Transverse colon (tissue), 4 donors: ENCODE results near the gene ATG16L1. TPM values are rescaled to one million over a fixed set of nuclear protein-coding genes. Genes with fewer than 3 reads are reported as not detected.

Experiments used
- DNase-seq: peaks from one replicate; pipeline ENCODE4 v3.0.0-alpha.2; 2019
- H3K27ac ChIP-seq, 4 donors: fragments of 200-600 bp; sonication (generic); 2 replicates each; pipeline ENCODE4 v1.5.1; 2016 to 2018; ENCODE audit warnings: inconsistent platforms in 4 of 4
- H3K27me3 ChIP-seq: fragments of 200-600 bp; sonication (generic); 2 replicates; pipeline ENCODE4 v1.5.1; 2017; ENCODE audit warnings: inconsistent platforms
- H3K36me3 ChIP-seq, 4 donors: fragments of 200-600 bp; sonication (generic); 2 replicates each; pipeline ENCODE4 v1.5.1; 2017 to 2019; ENCODE audit warnings: inconsistent platforms in 4 of 4
- H3K4me1 ChIP-seq, 4 donors: fragments of 200-600 bp; sonication (generic); 2 replicates each; pipeline ENCODE4 v1.5.1; 2017 to 2020; ENCODE audit warnings: inconsistent platforms in 4 of 4
- H3K4me3 ChIP-seq, 4 donors: fragments of 200-600 bp; sonication (generic); 1 replicate in 1 of 4; 2 replicates in 3 of 4; pipeline versions ENCODE4 v1.5.1 to v1.6.1; 2017 to 2019; ENCODE audit warnings: inconsistent platforms in 4 of 4
- H3K9me3 ChIP-seq, 2 donors: fragments of 200-600 bp; sonication (generic); 2 replicates each; pipeline ENCODE4 v1.5.1; 2017 to 2019; ENCODE audit warnings: inconsistent platforms in 2 of 2
- EP300 ChIP-seq: sonication (generic); formaldehyde crosslinking; IDR thresholded peaks from one replicate; pipeline ENCODE4 v1.6.1; 2017; ENCODE audit warnings: antibody characterized with exemption, low read depth
- POLR2A ChIP-seq: fragments of 450-650 bp; IDR thresholded peaks from one replicate; pipeline ENCODE4 v1.6.1; 2016; ENCODE audit warnings: antibody characterized with exemption, mild to moderate bottlenecking, moderate library complexity
- POLR2AphosphoS5 ChIP-seq, 3 donors: sonication (generic); formaldehyde crosslinking; IDR thresholded peaks; one replicate each; pipeline ENCODE4 v1.6.1; 2016; ENCODE audit warnings: antibody characterized with exemption in 3 of 3
- WGBS, 2 donors: methylation state at CpG; one replicate each; pipeline ENCODE4 v1.1.5; 2018; ENCODE audit warnings: low coverage in 1 of 2; 5-methylcytosine and 5-hydroxymethylcytosine counted together
- in situ Hi-C, 4 donors: fragments of 200-750 bp; cut with MboI; loops; one replicate each; pipeline versions ENCODE4 v1.15.0 to v1.15.1; 2017; ENCODE audit warnings: low sequenced_read_pairs in 3 of 4, low pct_ligation_motif_present in 1 of 4, low pct_unique_long_range_greater_than_20kb in 1 of 4
- intact Hi-C: fragments of 100-400 bp; cut with DNase I; formaldehyde crosslinking; loops from one replicate; pipeline ENCODE4 v1.15.1; 2023; ENCODE audit warnings: low total_unique reads
- total RNA-seq, 4 donors: library from RNA; depleted of rRNA; stranded (reverse); fragments of >200 nt; gene quantifications; one replicate each; pipeline ENCODE4 v1.1.0, GENCODE V29; 2016
- TF ChIP-seq, protein P1 (sequence below), 5 experiments: fragments of 200-600 bp in 3 of 5; fragments of 450-650 bp in 2 of 5; sonication (generic) in 3 of 5; IDR thresholded peaks; 1 replicate in 2 of 5; 2 replicates in 3 of 5; pipeline ENCODE4 v1.5.1; 2016 to 2017; ENCODE audit warnings: antibody characterized with exemption in 5 of 5, inconsistent platforms in 3 of 5, mild to moderate bottlenecking in 2 of 5, moderate library complexity in 1 of 5

ATG16L1 gene
- total RNA-seq, result 100 to 1,000 TPM in 1 of 4 donors, 10 to 100 TPM in 3; 10.1 to 101 (median 50.3) TPM

DNA sequence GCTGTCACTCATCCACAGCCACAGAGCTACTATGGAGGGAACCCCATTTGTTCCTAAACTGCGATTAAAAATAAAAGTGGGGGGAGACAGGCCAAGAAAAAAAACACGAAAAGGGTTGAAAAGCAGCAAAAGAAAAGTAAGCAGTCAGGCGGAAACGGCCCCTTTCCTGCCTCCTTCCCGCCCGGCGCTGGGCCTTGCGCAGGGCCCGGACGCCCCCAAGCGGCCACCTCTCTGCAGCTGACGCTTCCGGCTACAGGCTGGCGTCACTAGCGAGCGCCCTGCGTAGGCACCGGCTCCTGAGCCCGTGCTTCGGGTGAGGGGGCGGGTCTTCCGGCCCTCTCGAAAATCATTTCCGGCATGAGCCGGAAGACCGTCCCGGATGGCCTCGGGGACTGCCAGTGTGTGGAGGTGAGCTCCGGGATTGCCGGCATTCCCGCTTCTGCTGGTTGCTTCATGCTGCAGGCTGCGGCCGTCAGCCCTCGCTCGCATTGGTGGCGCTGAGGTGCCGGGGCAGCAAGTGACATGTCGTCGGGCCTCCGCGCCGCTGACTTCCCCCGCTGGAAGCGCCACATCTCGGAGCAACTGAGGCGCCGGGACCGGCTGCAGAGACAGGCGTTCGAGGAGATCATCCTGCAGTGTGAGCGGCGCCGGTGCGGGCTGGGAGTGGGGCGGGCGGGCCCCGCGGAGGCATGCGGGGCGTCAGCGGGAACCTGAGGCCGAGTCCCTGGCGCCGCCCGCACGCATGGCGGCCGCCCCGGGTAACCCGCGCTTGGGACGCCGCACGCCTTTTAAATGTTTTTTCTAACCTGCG lies at the start of gene ATG16L1:
Gene ATG16L1, plus strand, starts transcription at position 368 of the 811 bp plus-strand sequence. Its CDS starts 155 bp downstream, at position 523.
- H3K4me1 ChIP-seq, result peaks cover 4 to 40% (median 16%) of the 10 kb centered on the region in 4 donors
- in situ Hi-C loops, result loop anchor here in 3 of 4 donors (25.0 kb wide), 1 partner anchor 389 kb away; the partner anchor contains the start of gene SNORC (in 3 of the 3)
- TF ChIP-seq, protein P1, sequence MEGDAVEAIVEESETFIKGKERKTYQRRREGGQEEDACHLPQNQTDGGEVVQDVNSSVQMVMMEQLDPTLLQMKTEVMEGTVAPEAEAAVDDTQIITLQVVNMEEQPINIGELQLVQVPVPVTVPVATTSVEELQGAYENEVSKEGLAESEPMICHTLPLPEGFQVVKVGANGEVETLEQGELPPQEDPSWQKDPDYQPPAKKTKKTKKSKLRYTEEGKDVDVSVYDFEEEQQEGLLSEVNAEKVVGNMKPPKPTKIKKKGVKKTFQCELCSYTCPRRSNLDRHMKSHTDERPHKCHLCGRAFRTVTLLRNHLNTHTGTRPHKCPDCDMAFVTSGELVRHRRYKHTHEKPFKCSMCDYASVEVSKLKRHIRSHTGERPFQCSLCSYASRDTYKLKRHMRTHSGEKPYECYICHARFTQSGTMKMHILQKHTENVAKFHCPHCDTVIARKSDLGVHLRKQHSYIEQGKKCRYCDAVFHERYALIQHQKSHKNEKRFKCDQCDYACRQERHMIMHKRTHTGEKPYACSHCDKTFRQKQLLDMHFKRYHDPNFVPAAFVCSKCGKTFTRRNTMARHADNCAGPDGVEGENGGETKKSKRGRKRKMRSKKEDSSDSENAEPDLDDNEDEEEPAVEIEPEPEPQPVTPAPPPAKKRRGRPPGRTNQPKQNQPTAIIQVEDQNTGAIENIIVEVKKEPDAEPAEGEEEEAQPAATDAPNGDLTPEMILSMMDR (IDR thresholded peaks at IDR 0.05), result peak; percentile 84 to 97 (median 91)
- TF ChIP-seq EP300, result peak; percentile 61
- peak; percentile 89 to 95 (median 91) for TF ChIP-seq POLR2AphosphoS5 (IDR thresholded peaks at IDR 0.05)
- peak; percentile 87 for TF ChIP-seq POLR2A
- H3K4me3 ChIP-seq, result peak within 1 kb of the TSS; percentile 85 to 97 (median 94)
- intact Hi-C loops, result loop anchor here (10.0 kb wide), 1 partner anchor 397 kb away; no protein-coding TSS in a partner anchor
- H3K36me3 ChIP-seq, result peaks cover 0 to 4% (median 2%) of the 10 kb centered on the region in 4 donors
- H3K27ac ChIP-seq, result peak within 1 kb of the TSS; percentile 91 to 98 (median 93)
- no peaks in the 10 kb centered on the region for H3K27me3 ChIP-seq
- peak; percentile 97 for DNase-seq
- no peaks in the 10 kb centered on the region for H3K9me3 ChIP-seq
- 0% methylated on average over 5 to 54 of the region's 75 CpGs for WGBS, 2 donors

DNA sequence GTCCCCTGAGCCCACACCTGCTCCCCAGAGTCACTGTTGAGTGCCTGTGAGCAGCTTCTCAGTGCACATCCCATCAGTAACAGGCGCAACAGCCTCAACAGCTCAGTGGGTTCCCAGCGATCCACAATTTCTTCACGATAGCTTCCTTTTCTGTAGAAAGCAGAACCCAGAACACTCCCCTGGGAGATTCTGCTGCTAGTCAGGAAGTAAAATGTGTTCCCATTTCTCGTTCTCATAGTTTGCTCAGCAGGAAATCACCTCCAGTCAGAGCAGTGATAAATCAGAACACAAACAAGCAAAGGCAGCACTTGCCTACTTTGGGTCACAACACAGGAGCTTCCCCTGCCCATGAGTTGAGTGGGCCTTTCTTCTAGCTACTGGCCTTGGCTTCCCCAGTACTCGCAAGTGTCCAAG lies 48.9 kb upstream of the ATG16L1 start:
- no peaks in the 10 kb centered on the region for H3K36me3 ChIP-seq
- H3K9me3 ChIP-seq, result no peaks in the 10 kb centered on the region
- WGBS, 2 donors, result 79% methylated on average over 5 of the region's 5 CpGs; no CpG with 5 or more reads in 1 of the 2 donors
- no peaks in the 10 kb centered on the region for H3K27me3 ChIP-seq
- H3K4me3 ChIP-seq, result no peak overlapping the region
- intact Hi-C loops, result no loop called here
- H3K27ac ChIP-seq, result no peak overlapping the region
- TF ChIP-seq, protein P1 (IDR thresholded peaks at IDR 0.05), result no peak
- TF ChIP-seq POLR2A (no peak), POLR2AphosphoS5 (IDR thresholded peaks at IDR 0.05) (no peak), EP300 (no peak)
- H3K4me1 ChIP-seq, result no peaks in the 10 kb centered on the region
- in situ Hi-C loops, result no loop called here
- DNase-seq, result no peak

DNA sequence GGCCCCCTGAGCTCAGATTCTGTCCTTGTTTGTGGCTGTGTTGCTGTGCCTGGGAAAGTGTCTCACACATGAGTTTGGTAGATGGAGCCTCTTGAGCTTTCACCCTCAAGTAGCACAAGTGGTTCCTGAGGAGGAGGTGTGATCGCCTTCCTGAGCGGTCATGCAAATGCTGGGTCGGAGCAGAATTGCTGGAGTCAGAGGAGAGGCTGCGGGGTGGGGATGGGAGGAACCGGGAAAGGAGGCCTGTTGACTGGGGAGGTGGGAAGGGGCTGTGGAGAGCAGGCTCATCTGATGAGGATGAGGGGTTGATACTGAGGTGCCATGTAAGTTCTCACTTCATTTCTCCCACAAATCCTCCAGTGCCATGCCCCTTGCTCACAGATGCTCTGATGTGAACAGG lies 48.4 kb upstream of the ATG16L1 start:
- no peak overlapping the region for H3K4me3 ChIP-seq
- intact Hi-C loops, result no loop called here
- no peaks in the 10 kb centered on the region for H3K27me3 ChIP-seq
- TF ChIP-seq EP300, result no peak
- no peak for TF ChIP-seq POLR2A
- TF ChIP-seq, protein P1 (IDR thresholded peaks at IDR 0.05), result no peak
- no peak for TF ChIP-seq POLR2AphosphoS5 (IDR thresholded peaks at IDR 0.05)
- DNase-seq, result no peak
- H3K36me3 ChIP-seq, result no peaks in the 10 kb centered on the region
- no peaks in the 10 kb centered on the region for H3K9me3 ChIP-seq
- H3K4me1 ChIP-seq, result no peaks in the 10 kb centered on the region
- in situ Hi-C loops, result no loop called here
- no peak overlapping the region for H3K27ac ChIP-seq
- 92% methylated on average over 5 of the region's 5 CpGs; no CpG with 5 or more reads in 1 of the 2 donors for WGBS, 2 donors

DNA sequence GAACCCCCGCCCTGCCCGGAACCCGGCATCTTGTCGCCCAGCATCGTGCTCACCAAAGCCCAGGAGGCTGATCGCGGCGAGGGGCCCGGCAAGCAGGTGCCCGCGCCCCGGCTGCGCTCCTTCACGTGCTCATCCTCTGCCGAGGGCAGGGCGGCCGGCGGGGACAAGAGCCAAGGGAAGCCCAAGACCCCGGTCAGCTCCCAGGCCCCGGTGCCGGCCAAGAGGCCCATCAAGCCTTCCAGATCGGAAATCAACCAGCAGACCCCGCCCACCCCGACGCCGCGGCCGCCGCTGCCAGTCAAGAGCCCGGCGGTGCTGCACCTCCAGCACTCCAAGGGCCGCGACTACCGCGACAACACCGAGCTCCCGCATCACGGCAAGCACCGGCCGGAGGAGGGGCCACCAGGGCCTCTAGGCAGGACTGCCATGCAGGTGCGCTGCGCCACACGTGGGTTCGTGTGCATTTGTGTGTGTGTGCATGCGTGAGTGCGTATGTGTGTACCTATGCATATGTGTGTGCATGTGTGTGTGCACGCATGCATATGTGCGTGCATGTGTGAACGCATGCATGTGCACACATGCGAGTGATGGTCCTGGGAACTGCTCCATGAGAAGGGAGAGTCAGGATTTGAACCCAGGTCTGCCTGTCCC lies 47.1 kb upstream of the ATG16L1 start:
- no peaks in the 10 kb centered on the region for H3K4me1 ChIP-seq
- no peaks in the 10 kb centered on the region for H3K9me3 ChIP-seq
- DNase-seq, result no peak
- intact Hi-C loops, result no loop called here
- WGBS, 2 donors, result 96% methylated on average over 50 of the region's 50 CpGs; no CpG with 5 or more reads in 1 of the 2 donors
- H3K27ac ChIP-seq, result no peak overlapping the region
- no peak for TF ChIP-seq EP300
- no peak for TF ChIP-seq POLR2A
- TF ChIP-seq, protein P1 (IDR thresholded peaks at IDR 0.05), result no peak
- no peak for TF ChIP-seq POLR2AphosphoS5 (IDR thresholded peaks at IDR 0.05)
- H3K4me3 ChIP-seq, result no peak overlapping the region
- no peaks in the 10 kb centered on the region for H3K36me3 ChIP-seq
- H3K27me3 ChIP-seq, result no peaks in the 10 kb centered on the region
- in situ Hi-C loops, result no loop called here
